Measurements from ENCODE around the gene CNOT6.

The CNOT6 gene

DNA sequence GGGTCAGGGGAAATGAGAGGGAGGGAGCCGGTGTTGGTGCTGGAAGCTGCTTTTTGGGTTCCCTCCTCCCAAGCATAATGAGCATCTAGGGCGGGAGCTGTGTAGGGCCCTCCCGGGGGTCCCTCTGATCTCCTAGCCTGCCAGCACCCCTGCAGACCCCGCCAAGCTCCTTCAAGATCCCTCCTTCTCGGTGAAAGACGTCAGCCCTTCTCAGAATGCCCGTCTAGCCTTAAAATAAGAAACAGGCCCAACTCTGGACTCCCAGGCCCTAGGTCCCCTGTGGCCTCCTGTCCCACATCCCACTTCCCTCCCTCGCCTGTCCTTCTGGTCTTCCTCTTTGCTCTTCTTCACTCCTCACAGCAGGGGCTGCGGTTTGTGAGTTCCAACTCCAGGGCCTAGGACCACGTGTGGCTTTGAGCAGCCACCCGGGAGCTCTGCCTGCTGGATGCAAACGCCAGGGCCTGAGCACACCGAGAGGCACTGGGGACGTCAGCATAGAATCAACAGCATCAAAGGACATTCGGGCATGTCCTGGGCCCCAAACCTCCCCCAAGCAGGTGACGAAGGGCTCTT, 105.9 kb downstream of the CNOT6 start:
- DNase-seq (ENCODE audit: low read depth, low spot score) = no peak

DNA sequence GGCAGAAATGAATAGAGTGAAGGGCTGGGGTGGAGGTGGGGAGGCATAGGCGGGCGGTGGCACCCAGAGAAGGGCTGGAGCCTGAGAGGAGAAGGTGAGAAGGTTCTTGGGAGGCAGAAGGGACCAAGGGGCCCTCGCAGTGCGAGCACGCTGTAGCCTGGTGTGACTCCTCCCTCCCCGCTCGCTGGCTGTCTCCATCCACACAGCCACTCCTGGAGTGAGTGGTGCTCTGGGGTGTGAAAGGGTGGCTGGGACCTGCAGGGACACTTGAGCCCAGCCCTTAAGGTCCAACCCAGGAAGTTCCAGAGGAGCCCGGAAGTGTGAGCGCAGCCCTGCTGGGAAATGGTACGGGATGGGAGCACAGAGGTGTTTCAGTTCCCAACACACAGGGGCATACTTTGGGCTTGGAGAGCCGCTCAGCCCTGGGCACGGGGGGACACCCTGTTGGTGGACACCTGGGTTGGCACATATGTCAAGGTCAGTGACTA, 106.4 kb downstream of the CNOT6 start:
- no peak for DNase-seq (ENCODE audit: low read depth, low spot score)

DNA sequence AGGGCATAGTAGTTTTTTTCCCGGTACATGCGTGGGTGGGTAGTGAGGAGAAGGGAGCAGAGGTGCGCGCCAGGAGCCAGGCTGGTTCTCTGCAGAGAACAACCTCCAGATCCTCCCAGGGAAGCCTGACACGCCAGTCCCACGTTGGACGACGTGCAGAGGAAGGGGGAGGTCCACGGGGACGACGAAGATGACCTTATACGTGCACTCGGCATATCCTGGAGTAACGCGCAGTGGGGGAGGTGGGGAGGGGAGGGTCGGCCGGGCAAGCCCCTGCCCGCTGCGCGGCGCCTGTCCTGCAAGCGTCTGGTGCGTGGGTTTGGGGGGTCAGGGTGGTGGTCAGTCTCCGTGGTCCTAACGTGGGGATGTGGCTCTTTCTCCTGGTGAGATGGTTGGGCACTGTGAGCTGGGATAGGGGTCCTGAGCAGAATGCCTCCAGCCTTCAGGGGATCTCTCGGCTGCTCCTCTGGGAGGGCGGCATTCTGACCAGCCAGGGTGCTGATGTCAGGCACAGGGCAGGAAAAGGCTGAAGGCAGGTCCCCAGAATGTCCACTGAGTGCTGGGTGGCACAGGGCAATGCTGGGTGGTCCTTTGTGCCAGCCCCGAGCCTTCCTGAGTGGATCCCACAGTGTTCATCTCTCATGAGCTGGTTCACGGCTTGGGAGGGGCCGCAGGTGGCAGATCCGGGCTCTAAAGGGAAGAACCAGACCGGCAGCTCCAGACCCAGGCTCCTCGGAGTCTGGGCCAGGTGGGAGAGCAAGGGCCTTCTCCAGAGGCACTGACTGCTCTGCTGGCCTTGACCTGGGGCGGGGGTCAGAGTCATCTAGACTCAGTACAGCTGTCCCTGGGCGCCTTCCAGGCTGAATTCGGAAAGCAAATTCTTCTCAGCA, 107.7 kb downstream of the CNOT6 start:
- DNase-seq (ENCODE audit: low read depth, low spot score) = no peak

DNA sequence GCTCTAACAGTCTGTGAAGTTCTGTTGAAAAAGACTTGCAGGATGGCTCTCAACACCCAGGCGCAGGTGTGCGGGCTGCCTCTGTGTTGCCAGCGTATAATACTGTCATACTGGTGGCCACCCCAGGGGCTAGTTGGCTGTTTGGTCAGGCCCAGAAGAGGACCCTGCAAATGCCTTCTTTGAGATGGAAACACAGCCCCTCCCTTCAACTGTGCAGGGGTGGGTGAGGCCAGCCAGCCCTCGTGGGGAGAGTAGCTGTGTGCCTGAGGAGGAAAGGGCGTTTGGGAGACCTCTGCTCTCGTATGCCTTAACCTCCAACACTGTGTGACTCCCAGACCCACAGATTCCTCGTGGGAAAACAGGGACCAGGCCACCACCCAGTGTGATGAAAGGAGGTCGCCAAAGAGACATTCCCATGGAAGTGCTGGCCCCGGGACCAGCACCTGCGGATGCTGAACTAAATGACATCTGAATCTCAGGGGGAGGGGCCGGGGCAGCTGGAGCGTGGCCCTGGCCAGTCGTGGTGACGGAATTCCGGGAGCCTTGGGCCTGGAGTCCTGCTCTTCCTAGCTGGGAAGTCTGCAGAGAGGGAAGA, 108.4 kb downstream of the CNOT6 start:
- DNase-seq (ENCODE audit: low read depth, low spot score) = no peak

DNA sequence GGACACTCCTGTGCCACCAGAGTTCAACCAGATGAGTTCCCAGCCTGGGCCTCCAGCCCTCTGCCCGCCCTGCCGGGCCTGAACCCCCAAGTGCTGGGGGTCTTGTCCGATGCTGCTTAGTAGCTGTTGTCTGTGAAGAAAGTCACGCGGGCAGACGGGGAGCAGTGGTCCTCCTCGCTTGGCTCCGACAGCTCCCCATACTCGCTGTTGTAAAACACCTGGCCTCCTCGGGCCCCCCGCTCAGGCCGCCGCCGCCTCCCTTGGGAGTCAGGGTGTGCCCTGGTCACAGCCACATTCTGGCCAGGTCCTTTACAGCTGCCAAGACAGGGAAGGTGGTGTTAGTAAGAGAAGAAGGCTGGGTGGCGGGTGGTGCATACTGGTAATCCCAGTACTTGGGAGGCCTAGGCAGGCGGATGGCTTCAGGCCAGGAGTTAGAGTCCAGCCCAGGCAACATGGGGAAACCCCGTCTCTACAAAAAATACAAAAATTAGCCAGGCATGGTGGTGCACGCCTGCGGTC, 109.0 kb downstream of the CNOT6 start:
- no peak for DNase-seq (ENCODE audit: low read depth, low spot score)

DNA sequence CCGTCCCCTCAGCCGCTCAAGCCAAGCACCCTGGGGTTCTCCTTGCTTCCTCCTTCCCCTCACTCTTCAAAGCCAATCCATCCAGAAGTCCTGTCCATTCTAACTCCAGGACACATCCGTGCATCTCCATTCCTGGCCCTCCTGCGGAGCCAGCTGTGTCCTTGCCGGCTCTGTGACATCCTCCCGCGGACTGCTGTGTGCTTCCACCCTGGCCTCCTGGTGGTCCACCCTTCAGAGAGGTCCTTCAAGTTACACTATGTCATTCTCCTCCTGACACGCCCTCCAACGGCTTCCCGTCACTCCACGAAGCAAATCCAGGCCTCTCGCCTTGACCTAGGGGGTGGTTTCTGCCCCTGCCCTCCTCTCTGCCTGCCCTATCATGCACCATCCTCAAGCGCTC, 110.1 kb downstream of the CNOT6 start:
- no peak for DNase-seq (ENCODE audit: low read depth, low spot score)

DNA sequence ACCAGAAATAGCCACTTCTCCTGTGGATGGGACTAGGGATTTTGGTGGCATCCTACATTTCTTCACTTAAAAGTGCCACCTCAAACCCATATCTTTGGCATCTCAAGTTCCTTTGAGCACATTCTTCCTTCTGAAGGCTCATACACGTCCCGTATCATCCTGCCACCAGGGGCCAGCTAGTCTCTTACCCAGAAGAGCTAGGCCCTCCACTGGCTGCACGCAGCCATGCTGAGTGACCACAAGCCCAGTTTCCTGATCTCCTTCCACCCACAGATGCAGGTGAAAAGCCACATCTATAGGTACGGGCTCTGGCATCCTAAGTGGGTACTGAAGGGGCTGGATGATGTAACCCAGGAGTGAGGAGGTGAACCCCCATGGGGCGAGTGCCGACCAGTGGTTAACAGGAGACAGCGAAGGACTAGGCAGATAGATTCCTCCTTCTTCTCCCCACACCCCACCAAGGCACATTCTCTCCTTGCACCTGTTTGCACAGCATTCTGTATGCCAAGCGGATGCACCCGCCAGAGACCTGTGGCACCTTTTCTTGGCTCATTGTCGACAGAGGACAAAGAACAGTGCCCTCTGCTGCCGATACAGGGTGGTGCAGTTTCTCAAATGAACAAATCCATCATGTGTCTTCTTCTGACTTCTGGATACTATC, 111.5 kb downstream of the CNOT6 start:
- peak; percentile 47 for DNase-seq (ENCODE audit: low read depth, low spot score)

DNA sequence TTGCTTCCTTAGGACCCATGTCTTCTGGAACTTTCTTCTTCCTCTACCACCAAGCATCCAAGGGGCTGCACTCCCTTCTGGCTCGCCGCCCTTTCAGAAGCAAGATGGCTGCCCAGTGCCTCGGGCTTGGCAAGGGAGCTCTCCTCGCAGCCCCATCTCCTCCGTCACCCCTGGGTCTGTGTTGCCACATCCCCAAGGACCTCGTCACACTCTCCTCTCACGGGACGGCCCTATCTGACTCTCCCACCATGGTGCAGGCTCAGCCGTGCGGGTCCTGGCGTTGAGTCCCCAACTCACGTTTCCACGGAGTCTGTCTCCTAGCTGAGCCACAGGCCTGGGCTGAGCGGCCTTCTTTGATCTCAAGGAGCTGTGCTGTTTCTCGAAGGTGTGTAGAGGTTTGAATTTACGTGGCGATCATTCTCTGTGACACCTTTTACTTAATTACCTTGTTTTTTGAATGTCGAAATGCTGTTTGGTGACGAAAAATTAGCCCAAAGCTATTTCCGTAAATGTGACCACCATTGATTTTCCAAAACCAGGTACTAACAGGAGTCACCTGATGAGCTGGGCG, 112.1 kb downstream of the CNOT6 start:
- DNase-seq (ENCODE audit: low read depth, low spot score) = no peak

DNA sequence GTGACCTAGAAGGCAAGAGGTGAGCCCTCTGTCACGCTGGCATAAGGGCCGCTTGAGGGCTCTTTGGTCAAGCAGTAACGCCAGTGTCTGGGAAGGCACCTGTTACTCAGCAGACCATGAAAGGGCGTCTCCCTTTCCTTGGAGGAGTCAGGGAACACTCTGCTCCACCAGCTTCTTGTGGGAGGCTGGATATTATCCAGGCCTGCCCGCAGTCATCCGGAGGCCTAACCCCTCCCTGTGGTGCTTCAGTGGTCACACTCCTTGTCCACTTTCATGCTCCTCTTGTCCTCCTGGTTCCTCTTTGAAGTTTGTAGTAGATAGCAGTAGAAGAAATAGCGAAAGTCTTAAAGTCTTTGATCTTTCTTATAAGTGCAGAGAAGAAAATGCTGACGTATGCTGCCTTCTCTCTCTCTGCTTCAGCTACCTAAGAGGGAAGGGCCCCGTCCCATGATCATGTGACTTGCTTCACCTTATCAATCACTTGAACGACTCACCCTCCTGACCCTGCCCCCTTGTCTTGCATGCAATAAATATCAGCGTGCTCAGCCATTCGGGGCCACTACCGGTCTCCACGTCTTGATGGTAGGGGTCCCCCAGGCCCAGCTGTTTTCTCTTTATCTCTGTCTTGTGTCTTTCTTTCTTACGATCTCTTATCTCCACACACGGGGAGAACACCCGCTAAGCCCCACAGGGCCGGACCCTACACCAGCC, 113.8 kb downstream of the CNOT6 start:
- no peak for DNase-seq (ENCODE audit: low read depth, low spot score)

DNA sequence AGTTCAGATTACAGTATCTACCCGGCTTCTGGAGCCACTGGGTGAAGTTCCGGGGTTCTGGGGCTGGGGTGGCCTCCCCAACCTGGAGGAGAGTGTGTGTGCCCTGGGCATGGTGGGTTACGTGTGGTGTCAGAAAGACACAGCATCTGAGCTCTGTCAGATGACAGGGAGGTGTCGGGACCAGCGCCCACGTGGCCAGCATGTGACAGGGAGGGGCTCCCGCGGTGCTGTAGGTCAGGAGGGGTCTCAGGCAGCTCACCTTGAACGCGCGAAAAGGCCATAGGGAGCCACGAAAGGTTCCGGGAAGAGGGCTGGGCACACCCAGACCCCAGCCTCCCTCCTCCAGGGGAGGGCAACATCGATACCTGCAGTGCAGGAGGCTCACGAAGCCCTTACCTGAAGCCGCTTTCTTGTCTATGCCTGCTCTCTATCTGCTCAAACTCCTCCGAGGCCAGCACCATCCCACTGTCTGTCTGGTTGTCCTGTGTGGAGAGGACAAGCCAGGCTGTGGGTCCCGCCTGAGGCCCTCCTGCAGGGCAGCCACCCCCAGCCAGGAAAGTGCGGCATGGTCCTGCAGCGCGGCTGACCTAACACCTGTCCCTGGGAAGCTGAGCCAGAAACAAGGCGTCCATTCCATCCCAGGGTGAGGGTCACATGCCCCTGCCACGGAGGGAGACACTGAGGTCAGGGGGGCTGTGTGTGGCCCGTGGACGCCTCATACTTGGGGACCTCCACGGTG, 114.6 kb downstream of the CNOT6 start:
- no peak for DNase-seq (ENCODE audit: low read depth, low spot score)

DNA sequence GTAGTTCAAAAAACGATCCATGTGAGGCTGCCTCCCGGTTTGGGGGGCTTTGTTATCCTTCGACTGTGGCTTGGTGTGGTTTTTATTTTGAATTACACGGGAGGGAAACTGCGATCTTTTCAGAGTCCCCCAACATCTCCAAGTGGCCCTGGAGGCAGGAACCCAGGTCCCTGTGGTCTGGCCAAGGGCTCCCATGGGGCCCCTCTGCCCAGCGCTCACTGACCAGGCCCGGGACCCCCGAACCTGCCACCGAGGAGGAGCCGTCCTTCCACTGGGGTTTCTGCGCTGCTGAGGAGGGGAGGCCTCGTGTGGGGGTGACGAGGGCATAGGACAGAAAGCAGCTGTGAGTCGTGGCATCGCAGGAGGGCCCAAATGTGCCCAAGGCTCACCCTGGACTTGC, 115.2 kb downstream of the CNOT6 start:
- DNase-seq (ENCODE audit: low read depth, low spot score) = no peak

DNA sequence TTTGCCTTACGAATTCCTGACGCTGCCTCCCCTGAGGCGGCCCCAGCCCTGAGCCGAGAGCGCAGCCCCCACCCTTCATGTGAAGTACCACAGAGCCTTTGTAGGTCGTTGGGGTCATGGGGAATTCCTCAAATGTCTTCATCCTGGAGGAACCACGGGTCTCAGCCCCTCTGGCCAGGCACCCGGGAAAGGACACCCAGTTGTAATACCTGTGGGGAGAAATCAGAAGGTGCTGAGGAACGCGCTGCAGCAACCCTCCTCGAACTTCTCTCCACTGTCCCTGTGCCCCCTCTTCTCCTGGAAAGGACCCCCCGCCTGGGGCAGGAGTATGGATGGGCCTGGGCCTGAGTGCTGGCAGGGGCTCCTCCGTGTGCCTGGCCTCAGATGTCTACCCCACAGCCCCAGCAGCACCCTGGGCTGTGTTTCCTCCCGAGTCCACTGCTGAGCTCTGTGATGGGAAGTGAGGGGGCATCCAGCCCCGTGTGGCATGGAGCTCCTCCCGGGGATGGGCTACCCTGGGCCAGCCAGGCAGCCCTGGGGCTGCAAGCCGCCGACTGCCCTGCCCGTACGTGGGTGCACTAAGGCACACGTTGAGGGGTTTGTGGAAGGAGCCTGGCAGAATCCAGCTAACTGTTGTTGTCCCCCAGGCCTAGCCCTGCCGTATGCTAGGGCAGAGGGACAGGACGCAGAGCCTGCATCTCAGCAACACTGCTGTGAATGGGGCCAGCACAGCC, 115.8 kb downstream of the CNOT6 start:
- no peak for DNase-seq (ENCODE audit: low read depth, low spot score)

DNA sequence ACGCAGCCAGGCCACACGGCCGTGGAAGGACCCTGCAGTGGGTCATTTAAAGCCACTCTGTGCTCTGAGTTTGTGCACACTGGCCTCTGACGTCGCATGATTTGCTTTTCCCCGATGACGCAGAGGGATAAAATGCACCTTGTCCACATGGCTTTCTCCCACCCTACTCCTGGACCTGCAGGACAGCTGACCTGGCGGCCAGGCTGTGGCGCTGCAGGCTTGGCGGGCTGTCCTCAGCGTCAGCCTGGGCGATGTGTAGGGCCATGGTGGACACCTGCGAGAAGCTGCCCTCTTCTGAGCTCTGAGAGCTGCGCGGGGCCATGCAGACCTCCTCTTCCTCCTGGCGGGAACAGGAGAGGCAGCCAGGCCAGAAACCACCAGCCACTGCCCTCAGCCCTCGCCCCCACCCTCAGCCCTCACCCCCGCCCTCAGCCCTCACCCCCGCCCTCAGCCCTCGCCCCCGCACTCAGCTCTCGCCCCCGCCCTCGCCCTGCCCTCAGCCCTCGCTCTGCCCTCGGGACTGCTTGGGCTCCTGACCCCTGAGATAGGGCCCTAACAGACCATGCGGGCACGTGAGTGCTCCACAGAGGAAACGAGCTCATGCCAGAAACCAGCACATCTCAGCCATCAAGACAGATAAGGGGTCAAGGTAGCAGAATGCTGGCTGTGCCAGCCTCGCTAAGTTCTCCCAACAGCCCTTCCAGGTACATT, 117.1 kb downstream of the CNOT6 start:
- peak; percentile 43 for DNase-seq (ENCODE audit: low read depth, low spot score)

DNA sequence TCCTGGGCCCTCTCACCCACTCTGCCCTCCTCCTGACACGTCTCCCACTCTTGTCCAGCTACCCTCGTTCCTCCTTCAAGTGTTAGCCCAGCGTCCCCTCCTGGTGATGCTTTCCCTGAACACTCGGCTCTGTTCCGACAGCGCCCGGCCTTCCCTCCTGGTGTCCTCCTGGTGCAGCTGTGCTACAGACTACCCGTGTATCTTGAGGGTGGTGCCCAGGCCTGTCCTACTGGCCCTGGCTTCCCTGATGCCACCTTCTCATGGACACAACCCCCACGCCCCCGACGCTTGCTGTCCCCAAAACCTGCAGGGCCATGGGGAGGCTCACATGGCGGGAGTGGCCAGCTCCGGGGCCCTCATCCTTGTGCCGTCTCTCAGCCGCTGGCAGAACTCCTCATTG, 118.5 kb downstream of the CNOT6 start:
- no peak for DNase-seq (ENCODE audit: low read depth, low spot score)

DNA sequence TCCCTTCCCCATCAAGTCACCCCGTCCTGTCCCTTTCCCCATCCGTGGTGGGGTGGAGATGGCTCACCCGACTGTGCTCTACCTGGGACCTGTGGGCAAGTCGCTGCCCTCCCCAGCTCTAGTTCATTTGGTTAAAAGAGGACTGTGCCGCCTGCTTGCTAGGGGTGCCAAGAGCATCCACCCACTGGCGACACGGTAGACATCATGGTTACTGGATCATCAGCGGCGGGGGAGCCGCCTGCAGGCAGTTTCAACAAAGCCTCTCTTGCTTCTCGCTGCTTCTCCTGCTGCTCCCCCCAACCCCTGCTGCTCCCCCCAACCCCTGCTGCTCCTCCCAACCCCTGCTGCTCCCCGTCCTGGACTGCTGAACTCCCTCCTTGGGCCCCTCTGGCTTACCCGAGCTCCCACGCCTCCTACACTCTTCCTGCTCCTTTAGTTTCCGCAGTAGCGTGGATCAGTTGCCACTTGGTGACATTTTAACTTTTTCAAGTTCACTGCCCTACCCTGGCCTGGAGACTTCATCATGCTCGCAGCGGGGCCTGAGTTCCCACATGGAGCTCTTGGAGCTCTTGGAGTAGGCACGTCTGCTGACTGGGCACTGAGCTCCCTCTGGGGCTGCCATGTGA, 119.1 kb downstream of the CNOT6 start:
- no peak for DNase-seq (ENCODE audit: low read depth, low spot score)

DNA sequence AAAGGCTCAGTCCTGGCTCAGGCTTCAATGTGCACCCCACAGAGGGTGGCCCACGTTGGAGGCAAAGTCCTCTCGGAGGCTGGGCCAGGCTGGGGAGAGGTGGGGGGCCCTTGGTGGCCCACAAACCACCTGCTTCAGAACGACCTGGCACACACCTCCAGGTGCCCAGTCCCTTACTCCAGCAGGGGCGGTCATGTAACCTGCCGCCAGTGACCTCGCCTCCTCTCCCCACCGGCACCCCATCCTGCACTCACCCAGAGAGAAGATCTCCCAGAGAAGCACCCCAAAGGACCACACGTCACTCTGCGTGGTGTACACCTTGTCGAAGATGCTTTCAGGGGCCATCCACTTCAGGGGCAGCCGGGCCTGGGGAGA, 119.6 kb downstream of the CNOT6 start:
- DNase-seq (ENCODE audit: low read depth, low spot score) = no peak

DNA sequence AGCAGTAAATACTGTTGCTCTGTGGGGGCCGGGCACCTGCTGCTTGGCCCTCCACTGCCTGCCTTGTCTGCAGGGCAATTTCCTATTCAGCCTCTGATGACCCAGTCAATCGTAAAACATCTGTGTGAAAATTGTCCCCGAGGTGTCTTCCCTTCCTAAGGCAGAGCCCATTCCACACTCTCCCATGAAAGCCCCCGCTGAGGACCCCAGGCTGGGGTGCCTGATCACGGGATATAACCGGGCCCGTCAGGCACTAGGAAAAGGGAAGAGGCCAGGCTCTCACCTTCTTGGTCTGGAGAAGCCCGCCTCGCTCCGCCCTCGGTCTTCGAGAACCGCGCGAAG, 124.3 kb downstream of the CNOT6 start:
- DNase-seq (ENCODE audit: low read depth, low spot score) = no peak

DNA sequence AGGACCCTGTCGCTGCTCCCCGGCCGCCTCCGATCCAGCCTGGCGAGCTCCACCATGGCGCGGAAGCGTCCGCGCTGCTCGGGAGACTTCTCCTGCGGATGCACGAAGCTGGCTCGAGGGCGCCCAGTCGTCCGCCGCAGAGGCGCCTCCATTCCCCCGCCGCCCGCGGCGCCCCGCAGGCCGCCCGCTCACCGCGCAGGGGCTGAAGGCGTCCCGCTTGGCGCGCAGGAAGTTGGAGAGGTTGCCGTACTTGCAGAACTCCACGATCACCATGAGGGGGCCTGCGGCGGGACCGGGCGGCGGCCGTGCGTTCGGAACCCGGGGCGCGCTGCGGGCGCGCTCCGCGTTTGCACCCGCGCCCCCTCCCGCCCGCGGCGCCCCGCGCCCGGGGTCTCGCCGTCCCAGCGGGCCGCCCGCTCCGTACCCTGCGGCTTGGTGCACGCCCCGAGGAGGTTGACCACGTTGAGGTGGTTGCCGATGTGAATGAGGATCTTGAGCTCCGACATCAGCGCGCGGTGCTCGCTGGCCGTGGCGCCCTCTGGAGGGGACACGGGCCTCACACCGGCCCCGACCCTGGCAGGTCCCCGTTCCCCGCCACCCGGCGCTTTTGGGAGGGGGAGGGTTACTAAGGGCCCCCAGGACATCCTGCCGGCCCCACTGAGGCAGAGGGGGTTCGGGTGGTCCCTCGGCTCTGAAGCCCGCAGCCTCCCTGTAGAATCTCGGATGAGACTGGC, 124.8 kb downstream of the CNOT6 start:
- DNase-seq (ENCODE audit: low read depth, low spot score) = peak; percentile 69
